ENCODE results near the gene REX1BD. TPM values are rescaled to one million over a fixed set of nuclear protein-coding genes. Genes with fewer than 3 reads are reported as not detected.
A peak's percentile ranks its signal among the peaks of the same experiment; 100 is the strongest.
"Not testable (repeated sequence)": the region's sequence is repeated elsewhere in the genome, so short reads cannot be mapped to it uniquely, and the experiment has no call there.

REX1BD gene
- total RNA-seq, 1 experiment from 2014 or later, result 127 TPM

- Histone ChIP-seq H3K27me3 (no peaks in the 10 kb centered on the region), H3K4me3 (no peak overlapping the region), H3K9me3 (no peaks in the 10 kb centered on the region), H3K36me3 (peaks cover 65% of the 10 kb centered on the region)
- no peak for DNase-seq
Observed at GRCh38 chr19:18568367-18568766, 20.2 kb upstream of the REX1BD start.

GRCh38 chr19:18571564-18572344 is 16.8 kb upstream of the REX1BD start, which contains the start of gene UBA52:
Gene UBA52 (plus strand): TSS chr19:18571857. CDS start chr19:18573301, 1,444 bp downstream.
- Histone ChIP-seq H3K36me3 (peaks cover 72% of the 10 kb centered on the region), H3K27me3 (no peaks in the 10 kb centered on the region), H3K4me3 (peak within 1 kb of the TSS; percentile 87), H3K9me3 (no peaks in the 10 kb centered on the region)
- peak; percentile 99 for DNase-seq

GRCh38 chr19:18574691-18575291 is 13.8 kb upstream of the REX1BD start:
- H3K4me3 ChIP-seq, result no peak overlapping the region
- peaks cover 63% of the 10 kb centered on the region for H3K36me3 ChIP-seq
- no peak for DNase-seq
- H3K9me3 ChIP-seq, result no peaks in the 10 kb centered on the region
- no peaks in the 10 kb centered on the region for H3K27me3 ChIP-seq

GRCh38 chr19:18576383-18576782 is 12.2 kb upstream of the REX1BD start:
- Histone ChIP-seq H3K4me3 (no peak overlapping the region), H3K36me3 (peaks cover 63% of the 10 kb centered on the region), H3K9me3 (no peaks in the 10 kb centered on the region), H3K27me3 (no peaks in the 10 kb centered on the region)
- DNase-seq, result no peak

- H3K9me3 ChIP-seq, result no peaks in the 10 kb centered on the region
- no peak for DNase-seq
- H3K36me3 ChIP-seq, result peaks cover 56% of the 10 kb centered on the region
- no peaks in the 10 kb centered on the region for H3K27me3 ChIP-seq
- H3K4me3 ChIP-seq, result no peak overlapping the region
Observed at GRCh38 chr19:18577365-18577914, 11.2 kb upstream of the REX1BD start.

- no peak overlapping the region for H3K4me3 ChIP-seq
- no peaks in the 10 kb centered on the region for H3K9me3 ChIP-seq
- peaks cover 27% of the 10 kb centered on the region for H3K36me3 ChIP-seq
- H3K27me3 ChIP-seq, result no peaks in the 10 kb centered on the region
- no peak for DNase-seq
Observed at GRCh38 chr19:18580311-18580710, 8.3 kb upstream of the REX1BD start.

GRCh38 chr19:18586306-18586705 is 2.3 kb upstream of the REX1BD start:
- Histone ChIP-seq H3K36me3 (peaks cover 11% of the 10 kb centered on the region), H3K4me3 (no peak overlapping the region), H3K9me3 (no peaks in the 10 kb centered on the region), H3K27me3 (no peaks in the 10 kb centered on the region)
- DNase-seq, result no peak

- peaks cover 17% of the 10 kb centered on the region for H3K36me3 ChIP-seq
- DNase-seq, result no peak
- H3K4me3 ChIP-seq, result peak overlapping the region; percentile 85
- H3K9me3 ChIP-seq, result no peaks in the 10 kb centered on the region
- H3K27me3 ChIP-seq, result no peaks in the 10 kb centered on the region
Observed at GRCh38 chr19:18587561-18587960, 1.0 kb upstream of the REX1BD start.

- H3K36me3 ChIP-seq, result peaks cover 17% of the 10 kb centered on the region
- peak overlapping the region; percentile 85 for H3K4me3 ChIP-seq
- DNase-seq, result peak; percentile 40
- no peaks in the 10 kb centered on the region for H3K9me3 ChIP-seq
- H3K27me3 ChIP-seq, result no peaks in the 10 kb centered on the region
Observed at GRCh38 chr19:18587962-18588610, 512 bp upstream of the REX1BD start.

- peak; percentile 83 for DNase-seq
- no peaks in the 10 kb centered on the region for H3K27me3 ChIP-seq
Observed at GRCh38 chr19:18589380-18590272, 1.0 kb downstream of the REX1BD start.

GRCh38 chr19:18590273-18591272 is 2.0 kb downstream of the REX1BD start:
- no peaks in the 10 kb centered on the region for H3K27me3 ChIP-seq
- H3K36me3 ChIP-seq, result peaks cover 17% of the 10 kb centered on the region
- H3K4me3 ChIP-seq, result no peak overlapping the region
- DNase-seq, result no peak
- no peaks in the 10 kb centered on the region for H3K9me3 ChIP-seq

More at GRCh38 chr19:18589380-18590272, 1.0 kb downstream of the REX1BD start:
- H3K9me3 ChIP-seq, result no peaks in the 10 kb centered on the region
- peaks cover 17% of the 10 kb centered on the region for H3K36me3 ChIP-seq
- peak overlapping the region; percentile 85 for H3K4me3 ChIP-seq

- Histone ChIP-seq H3K9me3 (no peaks in the 10 kb centered on the region), H3K36me3 (peaks cover 17% of the 10 kb centered on the region), H3K4me3 (no peak overlapping the region), H3K27me3 (no peaks in the 10 kb centered on the region)
- no peak for DNase-seq
Observed at GRCh38 chr19:18591735-18592385, 3.3 kb downstream of the REX1BD start.

- not testable (repeated sequence) for H3K4me3 ChIP-seq, H3K9me3 ChIP-seq, DNase-seq, H3K27me3 ChIP-seq
- H3K36me3 ChIP-seq, result peaks cover 17% of the 10 kb centered on the region
Observed at GRCh38 chr19:18592732-18593131, 4.1 kb downstream of the REX1BD start.

- Histone ChIP-seq H3K4me3 (no peak overlapping the region), H3K9me3 (no peaks in the 10 kb centered on the region), H3K36me3 (peaks cover 17% of the 10 kb centered on the region), H3K27me3 (no peaks in the 10 kb centered on the region)
- no peak for DNase-seq
Observed at GRCh38 chr19:18593367-18594095, 4.9 kb downstream of the REX1BD start.
